ENCODE measurements around the gene DNAH8.

DNA sequence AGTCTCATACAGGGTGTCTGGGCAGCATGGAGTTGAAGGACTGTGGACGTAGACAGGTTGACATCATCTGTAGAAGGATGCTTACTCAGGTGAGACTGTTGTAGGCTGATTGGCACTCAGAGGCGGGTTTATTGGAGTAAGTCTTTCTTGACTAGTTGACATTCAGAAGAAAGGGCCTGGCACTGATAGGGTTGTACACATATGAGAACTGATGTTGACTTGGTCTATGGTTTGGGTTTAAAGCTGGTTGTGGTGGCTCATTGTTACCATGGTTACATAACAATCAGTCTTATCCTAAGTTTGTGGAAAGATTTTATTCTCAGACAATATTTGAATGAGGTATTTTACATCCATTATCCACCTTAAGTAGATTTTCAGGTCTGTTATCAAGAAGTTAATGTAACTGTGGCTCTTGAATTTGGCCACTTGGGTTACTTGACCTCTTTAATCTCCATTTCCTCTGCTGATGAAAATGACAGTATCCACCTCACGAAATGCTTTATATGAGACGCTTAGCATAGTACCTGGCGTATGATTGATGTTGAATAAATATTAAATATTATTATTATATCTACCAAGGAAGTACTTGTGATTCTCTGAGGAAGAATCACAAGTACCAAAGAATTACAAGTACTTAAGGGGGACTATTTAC, 109.3 kb downstream of the DNAH8 start:
- TF ChIP-seq, protein P1, sequence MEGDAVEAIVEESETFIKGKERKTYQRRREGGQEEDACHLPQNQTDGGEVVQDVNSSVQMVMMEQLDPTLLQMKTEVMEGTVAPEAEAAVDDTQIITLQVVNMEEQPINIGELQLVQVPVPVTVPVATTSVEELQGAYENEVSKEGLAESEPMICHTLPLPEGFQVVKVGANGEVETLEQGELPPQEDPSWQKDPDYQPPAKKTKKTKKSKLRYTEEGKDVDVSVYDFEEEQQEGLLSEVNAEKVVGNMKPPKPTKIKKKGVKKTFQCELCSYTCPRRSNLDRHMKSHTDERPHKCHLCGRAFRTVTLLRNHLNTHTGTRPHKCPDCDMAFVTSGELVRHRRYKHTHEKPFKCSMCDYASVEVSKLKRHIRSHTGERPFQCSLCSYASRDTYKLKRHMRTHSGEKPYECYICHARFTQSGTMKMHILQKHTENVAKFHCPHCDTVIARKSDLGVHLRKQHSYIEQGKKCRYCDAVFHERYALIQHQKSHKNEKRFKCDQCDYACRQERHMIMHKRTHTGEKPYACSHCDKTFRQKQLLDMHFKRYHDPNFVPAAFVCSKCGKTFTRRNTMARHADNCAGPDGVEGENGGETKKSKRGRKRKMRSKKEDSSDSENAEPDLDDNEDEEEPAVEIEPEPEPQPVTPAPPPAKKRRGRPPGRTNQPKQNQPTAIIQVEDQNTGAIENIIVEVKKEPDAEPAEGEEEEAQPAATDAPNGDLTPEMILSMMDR (IDR thresholded peaks at IDR 0.05; ENCODE audit: poor library complexity): no peak
- TF ChIP-seq EZH2 (IDR thresholded peaks at IDR 0.05; ENCODE audit: borderline replicate concordance): no peak
